GM15510 (cell line): Measurements from ENCODE around the gene PEX26.

Experiments
- POLR2A ChIP-seq: IDR thresholded peaks from 3 replicates; pipeline ENCODE4 v1.6.1; 2011; ENCODE audit warnings: borderline replicate concordance; ENCODE audit not compliant: insufficient read length; ENCODE audit errors: extremely low read depth

Gene PEX26

DNA sequence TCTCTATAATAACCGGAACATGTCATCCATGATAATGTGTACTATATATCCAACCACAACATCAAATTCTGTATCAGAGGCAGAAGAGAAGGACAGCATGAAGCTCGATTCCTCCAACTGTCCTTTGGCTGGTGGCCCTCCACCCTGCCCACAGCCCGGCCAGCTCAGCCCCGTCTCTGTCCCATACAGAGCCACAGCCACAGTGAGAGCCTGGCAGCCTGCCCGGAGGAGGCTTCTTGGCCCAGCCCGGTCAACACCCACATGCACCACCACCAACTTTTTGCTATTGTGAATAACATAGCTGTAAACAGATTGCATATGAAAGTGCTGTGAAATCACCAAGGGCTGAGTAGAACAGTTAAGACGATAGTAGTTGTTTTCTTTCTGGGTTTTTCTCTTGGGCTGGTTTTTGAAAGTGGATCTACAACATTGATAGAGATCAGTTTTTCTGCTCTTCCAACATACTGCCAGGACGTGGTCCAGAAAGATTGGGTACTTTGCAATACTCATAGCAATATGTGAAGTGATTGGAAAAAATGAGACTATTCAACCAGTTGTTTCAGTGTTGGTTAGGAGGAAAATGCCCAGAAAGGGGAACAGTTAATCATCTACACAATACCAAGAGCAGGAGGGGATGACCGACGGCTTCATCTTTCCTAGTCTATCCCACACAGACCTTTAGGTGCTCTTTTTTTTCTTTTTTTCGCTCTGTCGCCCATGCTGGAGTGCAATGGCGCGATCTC lies 25.9 kb downstream of the PEX26 start:
- TF ChIP-seq POLR2A = no peak

DNA sequence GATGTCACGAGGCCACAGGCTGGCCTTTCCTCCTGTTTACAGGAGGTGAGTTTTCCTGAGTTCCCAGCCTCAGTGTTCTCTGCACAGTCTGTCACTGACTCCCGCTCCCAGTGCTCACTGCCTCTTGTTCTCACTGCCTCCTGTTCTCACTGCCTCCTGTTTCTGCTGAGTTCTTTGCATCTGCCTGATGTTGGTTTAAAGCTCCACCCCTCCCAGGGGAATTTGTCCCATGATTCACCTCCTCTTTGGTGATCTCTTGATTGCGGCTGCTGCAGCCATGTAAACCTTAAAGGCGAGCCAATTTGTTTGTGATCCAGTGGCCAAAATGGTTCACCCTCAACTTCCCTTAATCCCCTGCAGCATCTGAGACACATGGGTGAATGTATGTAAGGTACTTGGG lies 26.8 kb downstream of the PEX26 start:
- no peak for TF ChIP-seq POLR2A

DNA sequence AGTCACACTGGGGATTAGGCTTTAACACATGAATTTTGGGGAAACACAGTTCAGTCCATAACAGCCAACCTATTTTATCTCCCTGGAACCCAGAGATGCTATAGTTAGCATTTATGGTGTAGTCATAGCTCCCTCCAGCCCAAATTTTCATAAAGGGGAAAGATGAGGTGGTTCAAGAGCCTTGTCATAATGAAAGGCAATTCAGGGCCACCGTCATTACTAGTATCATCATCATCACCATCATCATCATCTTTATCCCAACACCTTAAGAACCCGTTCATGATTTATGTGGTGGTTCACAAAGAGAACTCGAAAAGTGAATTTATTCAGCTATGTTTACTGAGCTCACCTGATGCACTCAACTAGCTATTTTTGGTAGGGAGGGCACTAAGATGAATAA lies 30.4 kb downstream of the PEX26 start:
- no peak for TF ChIP-seq POLR2A

DNA sequence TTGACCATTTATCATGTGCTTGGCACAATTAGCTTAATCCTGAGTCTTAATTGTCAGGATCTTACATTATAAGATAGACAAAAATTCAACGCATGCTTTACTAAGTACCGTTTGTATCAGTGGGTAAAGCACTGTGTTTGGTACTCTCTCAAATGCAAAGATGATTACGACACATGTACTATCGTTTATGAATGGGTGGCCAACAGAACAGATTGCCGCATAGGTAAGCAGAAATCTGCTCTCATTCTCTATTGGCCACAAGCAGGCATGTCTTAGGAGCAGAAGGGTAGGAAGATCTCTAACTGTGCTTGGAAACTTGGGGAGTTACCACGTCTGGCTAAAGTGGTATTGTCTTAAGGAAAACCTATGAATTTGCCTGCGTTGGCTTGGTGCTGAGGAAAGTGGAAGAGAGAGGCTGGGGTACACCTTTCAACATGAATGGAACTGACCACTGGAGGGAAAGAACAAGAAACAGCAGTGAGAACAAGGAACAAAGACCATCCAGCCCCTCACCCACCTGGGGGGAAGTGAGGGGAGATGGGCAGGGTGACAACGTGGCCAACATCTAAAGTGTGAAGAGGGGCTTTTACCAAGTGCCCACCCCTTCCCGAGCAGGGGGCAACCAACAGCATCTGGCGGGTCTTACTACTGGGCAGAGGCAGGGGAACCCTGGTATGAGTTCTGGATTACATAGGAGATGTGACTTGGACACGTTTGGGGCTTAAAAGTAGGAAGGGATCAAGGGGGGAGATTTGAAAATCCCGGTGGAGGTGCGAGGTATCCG lies 31.8 kb downstream of the PEX26 start:
- TF ChIP-seq POLR2A = no peak

DNA sequence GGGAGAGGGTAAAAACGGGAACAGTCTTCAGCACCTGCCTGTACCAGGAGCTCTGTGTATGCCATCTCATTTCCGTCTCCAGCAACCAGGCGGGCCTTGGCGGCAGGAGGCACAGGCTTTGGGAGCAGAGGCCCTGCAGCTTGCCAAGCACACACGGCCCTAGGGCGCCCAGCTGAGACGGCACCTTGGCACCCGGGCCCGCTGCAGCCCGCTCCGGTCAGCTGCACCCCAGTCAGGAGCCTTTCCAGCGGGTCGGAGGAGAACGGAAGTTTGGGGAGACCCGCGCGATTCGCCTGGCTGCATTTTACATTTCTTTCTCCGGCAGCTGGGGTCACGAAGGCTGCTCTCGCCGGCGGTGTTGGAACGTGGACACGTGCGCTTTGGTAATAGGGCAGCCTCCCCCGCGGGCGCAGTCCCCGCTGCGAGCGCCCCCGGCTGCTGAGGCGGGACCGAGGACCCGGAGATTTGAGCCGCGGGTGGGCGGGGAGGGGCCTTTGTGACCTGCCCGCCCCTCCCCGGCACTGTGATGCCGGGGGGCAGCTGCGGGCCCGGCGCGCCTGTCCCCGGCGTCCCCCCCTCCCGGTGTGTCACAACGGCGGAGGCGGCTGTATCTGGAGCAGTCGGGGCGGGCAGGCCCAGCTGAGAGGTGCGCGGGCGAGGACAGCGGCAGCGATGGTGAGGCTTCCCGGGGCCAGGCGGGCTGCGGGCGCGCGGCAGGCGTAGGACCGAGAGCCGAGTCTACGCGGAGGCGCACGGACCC lies 32.6 kb downstream of the PEX26 start, which contains the start of gene TUBA8:
Gene TUBA8 (plus strand): TSS at position 616 of the 760 bp plus-strand sequence. CDS start 57 bp downstream, at position 673.
- TF ChIP-seq POLR2A = no peak

DNA sequence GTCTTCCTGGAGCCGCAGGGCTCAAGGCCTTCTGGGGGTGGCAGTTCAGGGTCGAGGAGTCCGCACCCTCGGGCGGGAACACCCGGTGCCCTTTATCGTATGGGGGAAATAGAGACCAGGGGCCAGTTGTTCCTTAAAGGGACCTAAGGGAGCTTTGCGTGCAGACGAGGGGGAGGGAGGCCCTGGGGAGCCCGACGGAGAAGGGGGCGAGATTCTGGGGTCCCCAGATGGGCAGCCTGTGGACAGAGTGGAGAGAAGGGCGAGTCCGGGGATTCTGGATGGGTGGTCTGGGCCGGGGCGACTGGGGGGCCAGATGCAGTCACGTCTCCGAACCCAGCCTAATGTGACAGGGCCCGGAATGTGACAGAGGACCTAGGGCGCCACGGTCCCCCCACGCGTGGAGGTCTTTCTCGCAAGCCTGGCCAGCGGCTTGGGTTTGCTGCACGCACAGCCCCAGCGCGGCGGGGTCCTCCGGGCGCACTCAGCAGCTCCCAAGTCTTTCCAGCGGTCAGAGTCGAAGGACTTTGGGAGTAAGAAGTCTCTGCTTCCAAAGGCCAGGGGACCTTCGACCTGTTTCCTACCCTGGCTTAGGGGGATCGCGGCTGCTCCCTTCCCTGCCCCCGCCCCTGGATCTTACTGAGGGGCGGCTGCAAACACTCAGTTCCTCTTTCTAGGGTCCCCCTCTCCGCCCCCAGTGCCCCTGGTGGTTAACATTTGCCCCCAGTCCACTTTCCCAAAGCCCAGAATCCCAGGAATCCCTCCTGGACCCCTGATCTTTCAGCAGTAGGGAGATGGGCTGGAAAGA lies 33.4 kb downstream of the PEX26 start:
- no peak for TF ChIP-seq POLR2A

DNA sequence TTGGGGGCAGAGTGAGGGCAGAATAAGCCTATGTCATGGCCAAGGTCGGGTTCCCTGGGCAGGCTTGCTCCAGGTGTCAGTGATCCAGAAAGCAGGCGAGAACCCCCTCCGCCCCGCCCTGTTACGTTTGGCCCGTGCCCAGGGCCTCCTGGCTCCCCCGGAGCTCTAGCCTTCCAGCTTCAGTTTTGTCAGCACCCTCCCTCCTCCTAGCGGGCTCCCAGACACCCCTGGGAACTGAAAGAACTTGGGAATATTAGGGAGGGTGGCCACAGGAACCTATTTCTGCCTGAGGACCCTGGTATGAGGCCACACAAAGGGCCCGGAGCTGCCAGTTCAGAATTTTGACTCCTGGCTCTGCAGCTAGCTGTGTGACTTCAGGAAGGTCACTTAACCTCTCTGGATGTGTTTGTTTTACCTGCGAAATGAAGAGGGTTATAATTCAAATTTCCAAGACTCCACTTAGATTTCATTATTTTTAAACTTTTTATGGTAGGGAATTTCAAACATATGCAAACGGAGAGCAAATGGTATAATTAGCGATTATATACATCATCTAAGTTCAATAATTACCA lies 34.1 kb downstream of the PEX26 start:
- no peak for TF ChIP-seq POLR2A

DNA sequence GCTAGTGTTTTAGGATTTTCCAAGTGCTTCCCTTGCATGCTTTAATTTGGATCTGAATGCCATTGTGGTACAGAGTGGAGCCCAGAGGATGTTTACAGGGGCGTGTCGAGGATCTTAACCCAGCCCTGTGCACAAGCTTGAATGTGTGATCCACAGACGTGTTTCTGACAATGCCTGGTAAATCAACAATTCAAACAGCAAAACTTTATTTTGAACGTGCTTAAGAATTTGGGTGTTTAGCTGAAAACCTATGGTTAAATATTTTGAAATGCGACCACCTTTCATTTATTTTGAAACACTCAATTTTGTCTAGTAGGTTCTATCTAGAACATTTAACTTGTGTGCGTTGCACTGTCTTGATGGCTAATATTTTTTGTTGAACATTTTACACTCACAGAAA lies 34.6 kb downstream of the PEX26 start:
- no peak for TF ChIP-seq POLR2A

DNA sequence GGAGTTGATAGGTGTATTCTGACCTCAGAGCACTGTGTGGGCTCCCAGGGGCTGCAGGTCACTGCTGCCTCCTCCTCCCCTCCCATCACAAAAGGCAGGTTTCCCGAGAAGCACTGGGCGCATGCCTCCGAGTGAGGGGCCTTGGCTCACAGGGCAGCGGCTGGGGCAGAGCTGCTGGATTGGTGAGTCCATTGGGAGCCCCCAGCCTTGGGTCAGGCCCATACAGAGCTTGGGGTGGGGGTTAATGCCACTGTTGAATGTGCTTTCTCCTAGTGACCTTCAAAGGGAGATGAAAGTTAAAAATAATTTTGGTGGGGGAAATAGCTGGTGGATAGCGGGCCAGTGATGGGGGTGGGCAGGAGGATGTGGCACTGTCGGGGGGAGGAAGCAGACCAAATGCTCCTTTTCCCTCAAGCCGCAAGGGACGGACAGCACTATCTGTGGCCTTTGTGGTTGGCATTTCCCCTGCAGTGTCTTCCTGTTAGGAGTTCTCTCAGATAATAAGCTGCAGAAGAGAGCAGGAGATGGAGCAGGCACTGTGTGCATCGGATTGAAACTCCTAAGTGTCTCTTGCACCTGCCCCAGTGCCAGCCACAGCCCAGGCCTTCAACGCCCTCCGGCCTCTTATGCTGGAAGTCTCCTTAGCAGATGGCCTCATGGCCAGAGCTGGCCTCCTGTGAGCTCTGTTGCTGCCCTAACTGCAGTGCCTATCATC lies 36.0 kb downstream of the PEX26 start:
- no peak for TF ChIP-seq POLR2A

DNA sequence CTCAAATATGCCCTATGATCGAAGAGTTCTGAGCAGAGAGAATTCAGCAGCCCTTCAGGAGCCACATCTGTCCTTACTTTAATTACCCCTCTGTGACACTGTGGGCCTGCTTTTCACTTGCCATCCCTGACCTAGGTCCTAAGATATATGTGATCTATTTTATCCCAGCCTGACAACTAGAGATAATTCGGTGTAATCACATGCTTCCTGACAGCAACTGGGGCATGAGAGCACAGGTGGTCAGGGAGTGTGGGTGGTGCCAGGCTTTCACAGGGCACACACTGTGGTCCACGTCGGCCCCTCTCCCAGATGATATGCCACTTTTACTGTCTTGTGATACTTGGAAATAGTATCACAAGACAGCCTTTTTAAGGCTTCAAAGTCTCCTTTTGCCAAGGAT lies 36.7 kb downstream of the PEX26 start:
- no peak for TF ChIP-seq POLR2A

DNA sequence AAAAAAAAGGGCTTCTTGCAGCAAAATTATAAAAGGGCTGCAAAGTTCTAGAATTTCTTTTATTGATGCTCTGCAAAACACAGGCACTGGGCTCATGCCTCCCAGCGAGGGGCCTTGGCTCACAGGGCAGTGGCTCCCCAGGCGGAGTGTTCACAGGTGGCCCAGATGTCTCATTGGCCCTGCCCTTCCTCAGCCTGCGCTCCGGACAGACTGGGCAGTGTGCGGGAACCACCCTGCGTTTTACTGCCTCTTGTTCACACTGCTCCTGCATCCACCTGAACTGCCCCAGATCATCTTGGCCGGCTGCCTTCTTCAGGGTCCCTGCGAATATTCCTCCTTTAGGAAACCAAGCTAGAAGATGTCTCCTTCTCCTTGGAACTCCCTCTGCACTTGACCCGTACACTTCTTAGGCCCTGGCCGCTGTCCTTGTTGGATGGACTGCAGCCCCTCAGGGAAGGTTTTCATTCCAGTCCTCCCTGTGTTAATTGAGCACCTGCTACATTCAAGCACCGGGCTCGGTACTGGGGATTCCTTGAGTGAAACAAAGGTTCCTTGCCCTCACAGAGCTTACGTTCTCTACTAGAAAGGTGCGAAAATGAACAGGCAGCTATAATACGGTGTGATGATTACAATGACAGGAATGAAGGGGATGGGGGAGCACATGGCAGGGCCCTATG lies 37.3 kb downstream of the PEX26 start:
- TF ChIP-seq POLR2A = no peak

DNA sequence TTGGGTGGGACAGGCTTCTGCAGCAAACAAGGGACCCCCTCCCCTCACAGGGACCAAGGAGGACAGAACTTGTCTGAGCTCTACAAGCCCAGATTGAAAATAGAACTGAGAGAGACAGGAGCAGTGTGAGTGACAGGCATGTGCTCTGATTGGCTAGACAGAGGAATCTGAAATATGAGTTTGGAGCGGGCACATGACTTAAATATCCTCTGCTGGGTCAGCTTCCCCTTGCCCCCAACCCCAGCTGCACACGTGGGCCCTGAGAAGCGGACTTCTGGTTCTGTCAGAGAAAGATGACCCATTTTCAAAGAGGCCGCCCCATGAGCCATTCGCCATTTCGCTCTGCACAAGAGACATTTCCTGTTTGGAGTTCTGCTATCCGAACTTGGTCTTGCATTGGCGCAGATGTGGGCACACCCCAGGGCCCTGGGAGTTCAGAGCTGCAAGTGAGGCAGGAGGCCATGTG lies 38.1 kb downstream of the PEX26 start:
- TF ChIP-seq POLR2A = no peak

DNA sequence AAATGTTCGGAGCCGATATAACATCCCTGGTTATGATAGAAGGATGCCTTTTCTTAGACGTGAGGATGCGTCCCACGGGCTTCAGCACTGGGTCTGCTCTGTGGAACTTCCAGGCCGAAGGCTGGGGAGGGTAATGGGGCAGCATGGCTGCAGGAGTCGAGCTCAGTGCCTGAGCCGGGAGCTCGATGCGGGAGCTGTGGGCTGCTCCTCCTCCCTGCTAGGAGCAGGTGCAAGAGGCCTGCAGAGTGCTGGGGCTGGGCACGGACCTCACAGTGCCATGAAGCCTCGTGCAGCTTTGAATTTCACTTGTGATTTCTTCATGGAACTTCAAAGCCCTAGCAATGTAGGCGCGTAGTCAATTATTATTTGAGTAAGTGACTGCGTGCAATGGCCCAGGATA lies 38.8 kb downstream of the PEX26 start:
- TF ChIP-seq POLR2A = no peak
